ACC112 (cell line): Measurements from ENCODE around the gene LHPP.

Source experiments
- H2AFZ ChIP-seq: fragments of 200-600 bp; sonication (generic); one replicate; pipeline ENCODE4 v1.6.0; 2017; ENCODE audit warnings: antibody characterized with exemption, low read length; ENCODE audit not compliant: unreplicated experiment
- H3K27ac ChIP-seq: fragments of 200-600 bp; sonication (generic); 2 replicates; pipeline ENCODE4 v1.5.1; 2014; ENCODE audit warnings: low read depth, mild to moderate bottlenecking, antibody characterized with exemption, low read length, moderate library complexity
- H3K27me3 ChIP-seq: fragments of 200-600 bp; sonication (generic); 2 replicates; pipeline ENCODE4 v1.6.1; 2014; ENCODE audit warnings: mild to moderate bottlenecking, antibody characterized with exemption, low read length, moderate library complexity, mixed read lengths; ENCODE audit not compliant: insufficient read depth
- H3K36me3 ChIP-seq: fragments of 200-600 bp; sonication (generic); 2 replicates; pipeline ENCODE4 v1.6.1; 2016; ENCODE audit warnings: mild to moderate bottlenecking, antibody characterized with exemption, low read length, moderate library complexity, mixed read lengths; ENCODE audit not compliant: insufficient read depth
- H3K4me1 ChIP-seq: fragments of 200-600 bp; sonication (generic); one replicate; pipeline ENCODE4 v1.6.1; 2016; ENCODE audit warnings: low read length, mixed read lengths; ENCODE audit not compliant: insufficient read depth, unreplicated experiment, control insufficient read depth
- H3K4me3 ChIP-seq: fragments of 200-600 bp; sonication (generic); 2 replicates; pipeline ENCODE4 v1.5.1; 2014; ENCODE audit warnings: mild to moderate bottlenecking, low read depth, low read length
- H3K79me2 ChIP-seq: fragments of 200-600 bp; sonication (generic); one replicate; pipeline ENCODE4 v1.6.0; 2016; ENCODE audit warnings: low read length; ENCODE audit not compliant: control insufficient read depth, unreplicated experiment, insufficient read depth

Gene LHPP

DNA sequence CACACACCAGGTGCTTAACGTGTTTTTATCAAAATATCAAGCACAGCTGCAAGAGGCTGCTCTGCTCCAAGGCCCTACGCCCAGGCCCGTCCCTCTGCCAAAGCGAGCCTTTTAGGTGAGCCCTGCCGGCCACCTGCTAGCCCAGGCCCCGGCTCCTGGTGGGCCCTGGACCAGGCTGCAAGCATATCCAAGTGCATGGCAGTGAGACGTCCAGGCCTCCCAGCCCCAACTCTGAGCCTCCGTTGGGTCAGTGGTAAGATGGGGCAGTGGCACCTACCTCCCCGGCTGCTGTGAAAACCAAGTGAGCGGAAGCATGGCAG lies 136.2 kb downstream of the LHPP start:
- Histone ChIP-seq H3K79me2 (no peaks in the 10 kb centered on the region), H3K27me3 (no peaks in the 10 kb centered on the region), H2AFZ (no peak overlapping the region), H3K4me1 (no peaks in the 10 kb centered on the region), H3K27ac (no peak overlapping the region), H3K4me3 (no peak overlapping the region), H3K36me3 (no peaks in the 10 kb centered on the region)

DNA sequence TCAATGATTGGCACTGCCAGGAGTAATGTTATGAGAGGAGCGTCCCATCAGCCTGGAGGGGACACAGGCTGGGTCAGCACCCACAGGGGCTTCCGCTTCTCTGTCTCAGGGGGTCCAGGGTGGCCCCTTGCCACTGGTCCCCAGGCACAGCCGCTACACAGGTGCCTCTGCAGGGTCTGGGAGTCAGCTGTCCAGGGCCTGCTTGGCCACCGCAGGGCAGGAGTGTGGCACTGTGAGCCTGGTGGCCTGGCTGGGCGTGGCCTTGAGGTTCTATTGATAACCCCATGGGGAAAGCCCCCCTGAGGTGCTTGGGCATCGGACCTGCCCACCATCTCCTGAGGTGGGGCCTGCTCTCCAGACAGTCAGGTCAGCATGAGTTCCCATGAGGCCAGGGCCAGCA lies 136.6 kb downstream of the LHPP start:
- no peaks in the 10 kb centered on the region for H3K27me3 ChIP-seq
- H3K36me3 ChIP-seq = no peaks in the 10 kb centered on the region
- no peak overlapping the region for H3K4me3 ChIP-seq
- no peak overlapping the region for H3K27ac ChIP-seq
- H3K4me1 ChIP-seq = no peaks in the 10 kb centered on the region
- no peaks in the 10 kb centered on the region for H3K79me2 ChIP-seq
- no peak overlapping the region for H2AFZ ChIP-seq

DNA sequence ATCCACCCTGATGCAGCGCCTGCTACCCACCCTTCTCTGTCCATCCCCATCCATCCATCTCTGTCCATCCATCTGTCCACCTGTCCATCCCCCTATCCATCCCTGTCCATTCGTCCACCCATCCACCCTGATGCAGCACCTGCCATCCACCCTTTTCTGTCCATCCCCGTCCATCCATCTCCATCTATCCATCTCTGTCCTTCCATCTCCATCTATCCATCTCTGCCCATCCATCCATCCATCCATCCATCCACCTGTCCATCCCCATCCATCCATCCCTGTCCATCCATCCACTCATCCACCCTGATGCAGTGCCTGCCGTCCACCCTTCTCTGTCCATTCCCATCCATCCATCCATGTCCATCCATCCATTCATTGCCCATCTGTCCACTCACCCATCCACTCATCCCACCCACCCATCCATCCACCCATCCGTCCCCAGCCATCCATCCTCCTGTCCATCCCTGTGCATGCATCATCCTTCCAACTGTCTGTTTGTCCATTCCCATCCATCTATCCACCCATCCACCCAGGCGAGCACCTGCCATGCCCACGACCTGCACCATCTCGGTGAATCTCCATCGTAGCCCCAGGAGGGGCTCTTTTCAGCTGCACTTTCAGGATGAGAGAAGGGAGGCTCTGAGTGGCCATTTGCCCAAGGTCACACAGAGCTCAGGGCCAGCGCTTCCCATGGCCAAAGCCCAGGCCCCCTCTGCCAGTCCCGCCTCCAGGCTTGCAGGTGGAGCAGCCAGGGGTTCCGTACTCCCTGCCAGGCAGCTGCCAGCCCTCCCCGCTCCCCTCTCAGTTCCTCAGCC lies 137.4 kb downstream of the LHPP start:
- Histone ChIP-seq H3K27ac (no peak overlapping the region), H2AFZ (no peak overlapping the region), H3K27me3 (no peaks in the 10 kb centered on the region), H3K4me1 (no peaks in the 10 kb centered on the region), H3K36me3 (no peaks in the 10 kb centered on the region), H3K4me3 (no peak overlapping the region), H3K79me2 (no peaks in the 10 kb centered on the region)

DNA sequence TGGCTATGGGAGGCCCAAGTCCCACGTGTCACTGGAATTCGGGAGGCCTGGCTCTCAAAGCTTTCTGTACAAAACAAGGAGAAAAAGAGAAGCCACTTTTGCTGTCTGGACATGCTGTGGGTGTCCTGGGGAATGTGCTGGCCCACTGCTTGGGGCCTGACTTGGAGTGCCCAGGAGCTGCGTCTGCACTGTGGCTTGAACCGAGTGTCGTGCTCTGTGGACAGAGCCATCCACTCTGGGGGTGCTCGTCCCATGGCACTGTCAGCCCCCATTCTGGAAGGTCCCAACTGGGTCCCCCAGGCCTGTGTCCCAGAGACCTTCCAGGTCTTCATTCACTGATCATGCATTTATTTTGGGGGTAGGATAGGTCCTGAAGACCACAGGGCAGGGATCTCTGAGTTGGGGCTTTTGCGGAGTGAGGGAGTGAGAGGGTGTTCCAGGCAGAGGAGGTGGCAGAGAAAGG lies 138.0 kb downstream of the LHPP start:
- Histone ChIP-seq H2AFZ (no peak overlapping the region), H3K79me2 (no peaks in the 10 kb centered on the region), H3K27me3 (no peaks in the 10 kb centered on the region), H3K4me3 (no peak overlapping the region), H3K27ac (no peak overlapping the region), H3K36me3 (no peaks in the 10 kb centered on the region), H3K4me1 (no peaks in the 10 kb centered on the region)

DNA sequence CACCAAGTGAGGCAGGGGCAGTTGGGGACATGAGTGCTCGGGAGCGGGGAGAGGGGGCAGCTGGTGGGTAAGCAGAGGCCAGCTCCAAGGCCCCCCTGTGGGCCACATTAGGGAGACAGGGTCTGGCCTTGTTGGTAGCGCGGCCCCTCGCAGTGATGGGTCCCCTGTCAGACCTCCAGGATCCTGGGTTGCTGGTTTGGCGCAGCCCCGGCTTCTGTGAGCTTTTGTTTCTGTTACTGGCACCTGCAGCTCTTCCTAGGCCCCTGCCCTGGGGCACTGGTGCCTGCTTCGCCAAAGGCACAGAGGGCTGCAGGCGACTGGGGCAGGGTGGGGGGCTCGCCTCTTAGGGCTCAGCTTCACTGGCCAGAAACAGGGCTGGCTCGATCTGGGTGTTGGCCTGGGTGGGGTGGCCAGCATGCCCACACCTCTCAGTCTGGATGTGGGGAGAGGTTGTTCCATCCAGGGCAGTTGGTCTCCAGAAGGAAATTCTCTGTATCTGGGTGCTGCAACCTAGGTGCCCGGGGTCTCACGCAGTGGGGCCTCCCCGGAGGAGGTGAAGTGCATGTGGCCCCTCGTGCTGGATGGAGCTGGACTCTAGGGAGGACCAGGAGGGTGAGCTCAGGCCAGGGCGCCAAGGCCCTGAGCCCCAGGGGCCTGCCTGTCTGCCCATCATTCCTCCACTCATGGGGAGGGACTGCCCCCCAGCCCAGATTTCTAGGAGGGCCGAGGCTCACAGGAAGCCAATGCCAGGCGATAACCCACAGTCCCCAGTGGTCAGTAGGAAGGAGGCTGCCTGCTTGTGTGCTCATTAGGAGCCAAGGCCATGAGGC lies 138.6 kb downstream of the LHPP start:
- Histone ChIP-seq H3K36me3 (no peaks in the 10 kb centered on the region), H3K4me3 (no peak overlapping the region), H3K79me2 (no peaks in the 10 kb centered on the region), H3K4me1 (no peaks in the 10 kb centered on the region), H3K27me3 (no peaks in the 10 kb centered on the region), H3K27ac (no peak overlapping the region), H2AFZ (no peak overlapping the region)

DNA sequence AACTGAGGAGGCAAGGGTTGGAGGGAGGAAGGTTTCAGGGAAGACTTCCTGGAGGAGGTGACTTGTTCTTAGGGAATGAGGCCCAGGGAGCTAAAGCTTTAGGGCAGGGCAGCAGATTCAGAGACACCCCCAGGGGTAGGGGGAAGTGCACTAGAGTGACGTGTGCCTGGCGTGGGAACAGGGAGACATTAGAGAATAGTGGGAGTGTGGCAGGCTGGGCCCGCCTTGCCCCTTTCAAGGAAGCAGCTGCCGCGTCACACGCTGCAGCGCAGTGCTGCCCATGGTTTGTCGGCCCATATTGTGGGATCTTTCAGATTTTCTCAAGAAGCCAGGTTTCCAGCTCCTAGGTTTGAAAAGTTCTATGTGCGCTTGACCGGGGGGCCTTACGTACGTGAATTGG lies 139.4 kb downstream of the LHPP start:
- no peak overlapping the region for H3K27ac ChIP-seq
- no peaks in the 10 kb centered on the region for H3K36me3 ChIP-seq
- no peak overlapping the region for H3K4me3 ChIP-seq
- H3K79me2 ChIP-seq = no peaks in the 10 kb centered on the region
- H3K27me3 ChIP-seq = no peaks in the 10 kb centered on the region
- no peaks in the 10 kb centered on the region for H3K4me1 ChIP-seq
- no peak overlapping the region for H2AFZ ChIP-seq

DNA sequence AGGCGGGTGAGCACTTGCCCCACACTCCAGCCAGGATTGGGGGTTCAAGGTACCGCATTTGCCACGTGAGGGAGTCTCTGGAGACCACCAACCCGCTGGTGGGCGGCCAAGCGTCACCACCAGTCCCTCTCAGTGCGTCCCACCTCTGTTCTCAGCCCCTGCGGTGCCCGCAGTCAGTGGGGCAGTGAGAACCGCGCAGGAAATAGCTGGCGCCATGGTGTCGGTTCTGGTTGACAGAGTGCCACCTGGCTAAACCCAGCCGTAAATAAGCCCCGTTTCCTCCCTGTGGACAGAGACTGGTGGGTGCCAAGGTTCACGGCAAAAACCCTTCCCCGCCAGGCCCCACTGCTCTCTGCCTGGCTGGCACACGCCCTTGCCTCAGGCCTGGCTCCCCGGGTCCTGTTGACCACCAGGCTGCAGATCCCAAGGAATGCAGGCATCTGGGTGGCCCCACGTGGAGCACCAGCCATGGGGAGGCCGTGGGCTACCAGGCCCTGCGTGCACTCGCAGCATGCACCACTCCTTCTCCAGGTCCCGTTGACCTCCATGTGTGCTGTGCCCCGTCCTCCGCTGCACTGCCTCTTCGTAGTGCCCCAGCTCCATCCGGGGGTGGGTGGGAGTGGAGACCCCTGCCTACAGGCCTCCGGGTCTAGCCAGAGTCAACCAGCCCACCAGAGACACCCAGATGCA lies 140.0 kb downstream of the LHPP start:
- H3K27me3 ChIP-seq = no peaks in the 10 kb centered on the region
- H3K27ac ChIP-seq = no peak overlapping the region
- H3K79me2 ChIP-seq = no peaks in the 10 kb centered on the region
- H3K36me3 ChIP-seq = no peaks in the 10 kb centered on the region
- no peak overlapping the region for H3K4me3 ChIP-seq
- no peaks in the 10 kb centered on the region for H3K4me1 ChIP-seq
- H2AFZ ChIP-seq = no peak overlapping the region

DNA sequence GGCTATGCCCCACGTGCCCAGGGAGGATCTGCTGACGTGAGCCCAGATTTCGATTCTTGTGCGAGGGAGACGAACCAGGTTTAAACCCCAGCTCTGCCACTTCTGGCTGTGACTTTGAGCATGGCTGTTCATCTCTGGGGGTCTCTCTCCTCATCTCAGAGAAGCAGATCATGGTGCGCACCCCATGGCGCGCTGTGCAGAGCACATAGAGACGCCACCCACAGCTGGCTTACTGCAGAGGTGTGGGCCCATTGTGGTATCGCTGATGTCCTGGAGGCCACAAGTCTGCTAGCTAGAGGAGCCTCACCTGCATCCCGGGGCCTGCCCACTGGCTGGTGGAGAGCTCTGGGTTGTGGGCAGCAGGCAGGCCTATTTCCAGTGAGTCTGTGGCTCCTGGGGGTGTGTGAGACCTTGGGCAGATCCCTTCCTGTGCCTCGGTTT lies 140.5 kb downstream of the LHPP start:
- no peaks in the 10 kb centered on the region for H3K4me1 ChIP-seq

DNA sequence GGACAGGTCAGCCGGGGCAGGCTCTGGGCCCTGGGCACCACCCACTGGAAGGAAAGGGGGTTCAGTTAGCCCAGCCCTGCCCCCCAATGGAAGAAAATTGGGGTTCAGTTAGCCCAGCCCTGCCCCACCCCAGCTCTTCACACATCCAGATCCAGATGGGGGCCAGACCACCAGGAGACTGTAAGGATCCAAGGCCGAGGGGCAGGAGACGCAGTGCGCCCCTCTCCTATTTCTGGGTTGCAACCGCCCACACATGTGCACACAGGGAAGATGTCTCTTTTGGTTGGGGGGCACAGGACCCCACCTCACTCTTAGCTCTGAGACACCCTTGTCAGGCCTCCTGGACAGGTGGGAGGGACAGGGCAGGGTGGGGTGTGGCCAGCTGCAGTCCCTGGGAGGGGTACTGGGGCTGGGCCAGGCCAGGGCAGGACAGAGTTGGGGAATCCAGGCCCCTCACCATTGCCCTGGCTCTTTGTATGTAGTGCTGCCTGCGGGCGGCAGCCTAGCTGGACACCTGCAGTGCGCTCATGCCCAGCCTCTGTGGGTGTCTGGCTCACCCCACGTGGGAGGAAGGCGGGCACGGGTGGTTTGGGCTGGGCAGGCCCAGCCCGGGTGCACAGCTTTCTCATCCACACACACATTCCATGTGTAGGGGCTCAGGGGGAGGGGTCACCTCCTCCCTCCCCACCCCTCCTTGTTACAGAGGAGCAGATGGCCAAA lies 141.2 kb downstream of the LHPP start:
- Histone ChIP-seq H3K4me1 (no peaks in the 10 kb centered on the region), H3K79me2 (no peaks in the 10 kb centered on the region), H3K27ac (no peak overlapping the region)

More for the DNA sequence above, 140.5 kb downstream of the LHPP start:
- Histone ChIP-seq H2AFZ (no peak overlapping the region), H3K4me3 (no peak overlapping the region), H3K36me3 (no peaks in the 10 kb centered on the region), H3K27ac (no peak overlapping the region), H3K79me2 (no peaks in the 10 kb centered on the region), H3K27me3 (no peaks in the 10 kb centered on the region)

More for the DNA sequence above, 141.2 kb downstream of the LHPP start:
- no peaks in the 10 kb centered on the region for H3K36me3 ChIP-seq
- no peak overlapping the region for H2AFZ ChIP-seq
- no peak overlapping the region for H3K4me3 ChIP-seq
- H3K27me3 ChIP-seq = no peaks in the 10 kb centered on the region
